GM19099 (cell line): Measurements from ENCODE around the gene OR2F1.

Experiments used
- POLR2A ChIP-seq: IDR thresholded peaks from 3 replicates; pipeline ENCODE4 v1.6.1; 2011; ENCODE audit warnings: low read depth; ENCODE audit not compliant: insufficient read length; ENCODE audit errors: extremely low read depth

The OR2F1 gene

GRCh38 chr7:143954544-143954943 is at the start of gene OR2F1:
OR2F1 (plus strand) TSS chr7:143954844; CDS start chr7:143959971, 5,127 bp downstream.
- no peak for TF ChIP-seq POLR2A

- TF ChIP-seq POLR2A, result no peak
Observed at GRCh38 chr7:143905509-143905908, 49.1 kb upstream of the OR2F1 start.

DNA sequence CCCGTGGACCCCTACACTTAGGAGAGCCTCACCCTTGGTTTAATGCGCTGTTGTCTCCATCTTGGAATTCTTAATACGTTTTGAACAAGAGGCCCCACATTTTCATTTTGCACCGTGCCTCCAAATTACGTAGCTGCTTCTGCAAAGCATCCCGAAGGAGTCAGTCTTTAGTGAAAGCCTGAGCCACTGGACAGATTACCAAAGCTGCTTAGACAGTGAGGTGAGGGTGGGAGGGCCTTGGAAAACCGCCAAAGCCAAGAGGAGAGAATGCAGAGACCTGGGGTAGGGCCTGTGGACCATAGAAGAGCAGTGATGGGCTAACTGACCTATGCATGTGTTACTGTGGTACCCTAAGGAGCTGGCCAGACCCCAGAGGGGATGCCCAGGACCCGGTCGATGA is 48.5 kb upstream of the OR2F1 start:
- TF ChIP-seq POLR2A, result no peak

DNA sequence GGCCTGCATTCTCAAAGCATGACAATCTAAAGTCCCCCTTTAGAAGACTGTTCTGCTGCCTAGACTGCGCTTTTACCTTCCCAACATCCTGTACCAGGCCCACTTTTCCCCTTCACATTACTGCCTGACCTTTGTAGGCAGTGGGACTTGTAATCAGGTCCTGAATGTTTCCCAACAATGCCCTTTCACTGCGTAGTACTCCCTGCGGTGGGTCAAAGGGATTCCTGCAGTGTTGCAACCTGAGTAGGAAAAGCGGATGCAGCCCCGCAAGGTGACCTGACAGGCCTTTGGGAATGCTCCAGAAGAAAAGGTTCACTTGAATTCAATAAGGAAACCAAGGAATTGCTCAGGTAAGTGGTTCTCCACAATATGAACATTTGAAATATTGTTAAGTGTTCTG is 47.7 kb upstream of the OR2F1 start:
- no peak for TF ChIP-seq POLR2A

DNA sequence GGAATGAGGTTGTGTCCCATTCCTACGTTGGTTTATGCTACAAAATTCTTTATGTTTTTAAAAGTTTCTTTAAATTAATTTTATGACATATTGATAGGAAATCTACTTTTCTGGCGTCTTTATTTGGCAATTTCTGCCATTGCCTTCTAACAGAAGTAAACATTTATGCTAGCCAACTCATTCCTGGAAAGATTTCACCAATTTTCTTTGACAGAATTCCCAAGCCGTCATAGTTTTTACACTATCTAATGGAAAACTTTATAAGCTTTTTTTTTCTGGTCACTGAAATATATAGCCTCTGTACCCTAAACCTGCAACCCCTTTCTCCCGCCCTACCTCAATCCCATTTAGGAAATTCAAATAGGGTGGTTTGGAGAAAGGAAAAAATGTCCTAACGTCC is 46.5 kb upstream of the OR2F1 start:
- no peak for TF ChIP-seq POLR2A

DNA sequence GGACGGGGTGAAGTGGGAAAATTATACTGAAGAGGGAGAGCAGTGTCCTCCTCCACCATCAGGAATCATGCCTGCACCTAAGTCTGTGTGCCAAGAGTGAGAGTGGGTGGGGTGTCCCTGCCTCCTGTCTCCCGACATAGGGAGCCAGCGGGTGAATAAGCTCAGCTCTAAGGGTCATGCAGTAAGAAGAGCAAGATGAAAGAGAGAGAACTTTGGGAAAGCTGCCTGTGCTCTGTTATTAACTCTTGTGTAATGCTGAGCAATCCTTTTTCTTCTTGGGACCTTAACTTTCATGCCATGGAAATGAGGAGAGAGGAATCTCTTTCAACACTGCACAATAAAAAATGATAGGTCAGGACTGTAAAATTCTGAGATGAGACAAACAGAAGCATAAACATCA is 44.8 kb upstream of the OR2F1 start:
- no peak for TF ChIP-seq POLR2A

DNA sequence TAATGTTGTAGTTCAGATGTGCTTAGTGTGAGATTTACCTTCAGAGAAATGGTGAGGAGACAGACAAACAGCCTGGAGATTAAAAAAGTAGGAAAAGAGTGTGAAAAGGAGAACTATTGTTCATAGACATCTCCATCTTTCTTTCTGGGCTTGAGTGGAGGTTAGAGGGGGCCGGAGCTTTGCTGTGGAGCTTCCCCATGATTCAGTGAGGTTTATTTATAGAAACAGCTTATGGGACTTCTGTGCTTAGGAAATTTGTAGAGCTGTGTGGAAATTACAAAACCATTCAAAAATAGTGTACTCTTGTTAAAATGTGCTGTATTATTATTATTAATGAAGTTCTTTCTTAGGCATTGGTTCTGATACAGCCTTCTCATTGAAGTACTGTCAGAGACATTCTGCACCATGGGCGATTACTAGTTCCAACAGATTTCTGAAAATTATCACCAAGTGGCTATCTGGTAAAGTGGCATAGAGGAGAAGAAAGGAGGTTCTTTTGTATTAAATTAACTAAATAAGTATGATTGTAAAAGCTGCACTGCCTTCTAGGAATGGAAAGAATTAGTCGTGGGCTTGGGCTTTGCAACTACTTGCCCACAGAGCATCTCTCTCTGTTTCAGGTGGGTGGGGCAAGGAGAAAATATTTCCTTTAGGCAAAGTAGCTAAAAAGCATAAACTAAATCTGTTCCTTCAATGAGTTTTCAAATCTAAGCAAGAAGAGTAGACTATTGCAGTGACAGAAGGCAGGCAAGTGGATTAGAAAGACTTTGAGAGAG is 44.0 kb upstream of the OR2F1 start:
- TF ChIP-seq POLR2A, result no peak

DNA sequence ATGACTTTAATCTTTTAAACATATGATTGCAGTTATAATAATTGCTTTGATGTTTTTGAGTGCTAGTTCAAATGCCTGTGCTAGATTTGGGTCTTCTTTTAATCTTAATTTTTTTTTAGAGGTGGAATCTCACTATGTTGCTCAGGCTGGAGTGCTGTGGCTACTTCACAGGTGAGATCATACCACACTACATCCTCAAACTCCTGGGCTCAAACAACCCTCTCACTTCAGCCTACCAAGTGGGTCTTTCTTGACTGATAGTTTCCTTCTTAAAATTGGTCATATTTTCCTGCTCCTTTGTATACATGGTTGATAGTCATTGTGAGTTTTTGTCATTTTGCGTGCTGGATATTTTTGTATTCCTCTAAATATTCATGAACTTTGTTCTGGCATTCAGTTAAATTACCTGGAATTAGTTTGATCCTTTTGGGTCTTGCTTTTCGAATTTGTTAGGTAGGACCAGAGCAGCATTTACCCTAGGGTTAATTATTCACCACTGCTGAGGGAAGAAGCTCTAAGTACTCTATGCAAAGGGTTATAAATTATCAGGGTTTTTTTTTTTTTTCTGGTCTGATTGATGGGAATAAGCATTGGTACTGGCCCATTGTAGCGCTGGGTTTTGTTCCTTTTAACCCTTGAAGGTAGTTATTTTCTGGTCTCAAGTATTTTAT is 40.6 kb upstream of the OR2F1 start:
- no peak for TF ChIP-seq POLR2A

DNA sequence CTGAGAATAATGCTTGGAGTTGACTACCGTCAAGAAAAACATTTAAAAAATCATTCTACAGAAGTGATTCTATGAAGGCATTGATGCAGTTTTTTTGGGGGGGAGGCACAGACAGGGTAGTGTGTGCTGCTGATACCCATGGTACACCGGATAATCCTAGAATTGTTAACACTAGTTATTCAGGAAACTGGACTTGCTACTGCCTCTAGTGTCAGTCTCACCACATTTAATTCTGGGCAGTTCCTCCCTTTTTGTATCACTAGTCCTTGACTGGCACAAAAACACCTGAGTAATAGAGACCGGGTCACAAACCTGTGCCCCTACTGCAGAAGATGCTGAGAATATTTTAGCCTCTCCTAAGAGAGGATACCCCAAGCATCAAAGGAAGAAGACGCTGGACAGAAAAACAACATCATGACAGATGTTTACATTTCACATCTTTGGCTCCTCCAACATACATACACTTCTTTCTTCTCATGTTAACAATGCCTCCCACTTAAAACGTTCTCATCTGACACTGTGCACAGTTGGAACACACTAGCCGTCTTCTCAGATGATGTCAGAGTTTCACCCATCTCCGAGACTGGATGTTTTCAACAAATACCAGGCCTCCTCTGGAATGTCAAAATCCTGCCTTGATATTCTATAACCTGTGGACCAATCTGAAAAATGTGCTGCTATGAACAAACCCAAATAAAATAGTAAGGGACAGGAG is 39.5 kb upstream of the OR2F1 start:
- TF ChIP-seq POLR2A, result no peak

GRCh38 chr7:143924851-143925250 is 29.8 kb upstream of the OR2F1 start:
- TF ChIP-seq POLR2A, result no peak

GRCh38 chr7:143929224-143929920 is 25.3 kb upstream of the OR2F1 start:
- TF ChIP-seq POLR2A, result no peak

- TF ChIP-seq POLR2A, result no peak
Observed at GRCh38 chr7:143931739-143932138, 22.9 kb upstream of the OR2F1 start.

DNA sequence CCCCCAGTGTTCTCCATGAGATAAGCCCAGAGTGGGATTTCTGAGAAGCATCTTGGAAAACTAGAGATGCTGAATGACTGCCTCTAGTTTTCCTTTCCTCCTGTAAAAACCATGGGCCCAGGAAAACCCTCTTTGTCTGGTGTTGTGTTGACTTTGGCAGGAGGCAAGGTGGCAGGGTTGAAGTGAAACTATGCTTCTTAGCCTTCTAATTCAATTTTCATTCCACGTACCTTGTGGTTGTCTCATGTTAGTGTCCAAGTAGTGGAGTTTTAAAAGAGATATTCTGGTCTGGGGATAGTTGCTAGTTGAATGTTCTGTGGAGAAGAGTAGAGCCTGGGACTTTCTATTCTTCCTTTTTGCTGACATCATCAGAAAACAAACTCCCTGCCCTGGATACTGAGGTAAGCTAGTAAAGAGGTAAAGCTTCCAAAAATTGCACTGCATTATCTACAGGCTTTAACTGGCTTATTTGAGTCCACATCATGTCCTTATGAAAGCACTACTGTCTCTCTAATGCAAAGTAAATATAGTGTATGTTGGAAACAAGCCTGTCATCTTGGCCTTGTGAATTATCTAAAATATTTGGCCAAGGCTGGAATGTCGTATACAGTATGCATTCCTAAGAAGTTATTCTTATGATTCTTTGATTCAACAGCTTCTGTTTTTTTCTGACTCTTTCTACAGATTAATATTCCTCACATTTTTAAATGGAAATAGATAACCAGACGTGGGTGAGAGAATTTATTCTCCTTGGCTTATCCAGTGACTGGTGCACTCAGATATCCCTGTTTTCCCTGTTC is 19.9 kb upstream of the OR2F1 start, which contains the start of gene OR2F2:
OR2F2 (plus strand) TSS at position 708 of the 800 bp plus-strand sequence; CDS start at position 708, 0 bp downstream.
- TF ChIP-seq POLR2A, result no peak
